ENCODE measurements around the gene SMARCB1. TPM values are rescaled to one million over a fixed set of nuclear protein-coding genes. Genes with fewer than 3 reads are reported as not detected.

SMARCB1 gene
- total RNA-seq, 2 donors from 2014 or later = 136 to 148 TPM

DNA sequence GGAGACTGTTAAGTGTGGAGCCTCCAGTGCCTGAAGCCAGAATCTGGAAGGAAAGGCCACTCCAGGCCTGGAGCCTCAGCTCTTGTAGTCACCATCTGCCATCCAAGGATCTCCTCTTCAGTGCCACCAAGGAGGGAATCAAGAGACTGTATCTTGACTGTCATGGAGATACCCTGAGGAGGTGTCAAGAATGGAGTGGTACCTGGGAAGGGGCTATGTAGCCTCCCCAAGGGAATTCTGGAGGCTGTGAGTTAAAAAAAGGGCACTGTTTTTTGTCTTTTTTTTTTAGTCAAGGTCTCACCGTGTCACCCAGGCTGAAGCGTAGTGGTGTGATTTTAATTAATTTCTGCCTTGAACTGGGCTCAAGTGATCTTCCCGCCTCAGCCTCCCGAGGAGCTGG lies 27.2 kb upstream of the SMARCB1 start:
- H3K4me1 ChIP-seq (ENCODE audit: control insufficient read depth, insufficient read depth, low read length) = no peaks in the 10 kb centered on the region
- TF ChIP-seq, protein P1, sequence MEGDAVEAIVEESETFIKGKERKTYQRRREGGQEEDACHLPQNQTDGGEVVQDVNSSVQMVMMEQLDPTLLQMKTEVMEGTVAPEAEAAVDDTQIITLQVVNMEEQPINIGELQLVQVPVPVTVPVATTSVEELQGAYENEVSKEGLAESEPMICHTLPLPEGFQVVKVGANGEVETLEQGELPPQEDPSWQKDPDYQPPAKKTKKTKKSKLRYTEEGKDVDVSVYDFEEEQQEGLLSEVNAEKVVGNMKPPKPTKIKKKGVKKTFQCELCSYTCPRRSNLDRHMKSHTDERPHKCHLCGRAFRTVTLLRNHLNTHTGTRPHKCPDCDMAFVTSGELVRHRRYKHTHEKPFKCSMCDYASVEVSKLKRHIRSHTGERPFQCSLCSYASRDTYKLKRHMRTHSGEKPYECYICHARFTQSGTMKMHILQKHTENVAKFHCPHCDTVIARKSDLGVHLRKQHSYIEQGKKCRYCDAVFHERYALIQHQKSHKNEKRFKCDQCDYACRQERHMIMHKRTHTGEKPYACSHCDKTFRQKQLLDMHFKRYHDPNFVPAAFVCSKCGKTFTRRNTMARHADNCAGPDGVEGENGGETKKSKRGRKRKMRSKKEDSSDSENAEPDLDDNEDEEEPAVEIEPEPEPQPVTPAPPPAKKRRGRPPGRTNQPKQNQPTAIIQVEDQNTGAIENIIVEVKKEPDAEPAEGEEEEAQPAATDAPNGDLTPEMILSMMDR (conservative IDR thresholded peaks at IDR 0.05) = no peak
- Mint-ChIP-seq H3K4me1 (peaks cover 15% of the 10 kb centered on the region), H3K4me3 (no peak overlapping the region), H3K27ac (no peak overlapping the region), H3K36me3 (ENCODE audit: low read depth) (no peaks in the 10 kb centered on the region), H3K9me3 (no peaks in the 10 kb centered on the region), H3K27me3 (ENCODE audit: insufficient read depth) (peaks cover 12% of the 10 kb centered on the region)
- H3K9ac ChIP-seq (ENCODE audit: extremely low read depth, low read length, poor library complexity, severe bottlenecking) = no peak overlapping the region
- WGBS, 2 experiments (ENCODE audit: insufficient coverage in 1 of 2, insufficient read length in 1 of 2) = 90 to 97% methylated on average over 2 to 4 of the region's 4 CpGs
- DNase-seq = no peak
- no peak overlapping the region for H3K4me3 ChIP-seq (ENCODE audit: low read length)
- H3K27me3 ChIP-seq (ENCODE audit: control insufficient read depth, insufficient read depth, low read length, poor library complexity, severe bottlenecking) = no peaks in the 10 kb centered on the region
- no peaks in the 10 kb centered on the region for H3K36me3 ChIP-seq (ENCODE audit: control insufficient read depth, insufficient read depth, low read length)
- no peaks in the 10 kb centered on the region for H3K9me3 ChIP-seq (ENCODE audit: control insufficient read depth, low read length)
- no peak overlapping the region for H3K27ac ChIP-seq (ENCODE audit: low read depth, low read length)

DNA sequence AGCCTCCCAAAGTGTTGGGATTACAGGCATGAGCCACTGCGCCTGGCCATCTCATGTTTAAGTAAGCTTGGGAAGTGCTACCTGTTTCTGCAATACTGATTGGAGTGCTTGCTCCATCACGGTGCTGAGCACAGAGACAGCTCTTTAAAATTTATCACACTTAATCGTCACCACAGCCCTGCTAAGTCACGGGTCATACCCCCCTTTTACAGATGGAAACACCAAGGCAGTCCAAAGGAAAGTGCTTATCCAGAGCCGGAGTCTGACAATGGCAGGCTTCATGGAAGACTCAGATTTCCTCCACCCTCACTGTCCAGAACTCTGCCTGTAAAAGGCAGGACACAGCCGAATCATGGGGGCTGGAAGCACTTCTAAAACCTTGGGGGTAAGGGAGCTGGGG lies 26.7 kb upstream of the SMARCB1 start:
- no peaks in the 10 kb centered on the region for H3K9me3 ChIP-seq (ENCODE audit: control insufficient read depth, low read length)
- H3K27ac ChIP-seq (ENCODE audit: low read depth, low read length) = no peak overlapping the region
- 86 to 89% methylated on average over 4 to 6 of the region's 6 CpGs for WGBS, 2 experiments (ENCODE audit: insufficient coverage in 1 of 2, insufficient read length in 1 of 2)
- H3K9ac ChIP-seq (ENCODE audit: extremely low read depth, low read length, poor library complexity, severe bottlenecking) = no peak overlapping the region
- Mint-ChIP-seq H3K27ac (no peak overlapping the region), H3K9me3 (no peaks in the 10 kb centered on the region), H3K36me3 (ENCODE audit: low read depth) (no peaks in the 10 kb centered on the region), H3K4me3 (no peak overlapping the region), H3K27me3 (ENCODE audit: insufficient read depth) (peaks cover 12% of the 10 kb centered on the region), H3K4me1 (peaks cover 15% of the 10 kb centered on the region)
- H3K4me1 ChIP-seq (ENCODE audit: control insufficient read depth, insufficient read depth, low read length) = no peaks in the 10 kb centered on the region
- no peaks in the 10 kb centered on the region for H3K27me3 ChIP-seq (ENCODE audit: control insufficient read depth, insufficient read depth, low read length, poor library complexity, severe bottlenecking)
- H3K36me3 ChIP-seq (ENCODE audit: control insufficient read depth, insufficient read depth, low read length) = no peaks in the 10 kb centered on the region
- H3K4me3 ChIP-seq (ENCODE audit: low read length) = no peak overlapping the region
- DNase-seq = no peak
- TF ChIP-seq, protein P1 (conservative IDR thresholded peaks at IDR 0.05) = no peak

DNA sequence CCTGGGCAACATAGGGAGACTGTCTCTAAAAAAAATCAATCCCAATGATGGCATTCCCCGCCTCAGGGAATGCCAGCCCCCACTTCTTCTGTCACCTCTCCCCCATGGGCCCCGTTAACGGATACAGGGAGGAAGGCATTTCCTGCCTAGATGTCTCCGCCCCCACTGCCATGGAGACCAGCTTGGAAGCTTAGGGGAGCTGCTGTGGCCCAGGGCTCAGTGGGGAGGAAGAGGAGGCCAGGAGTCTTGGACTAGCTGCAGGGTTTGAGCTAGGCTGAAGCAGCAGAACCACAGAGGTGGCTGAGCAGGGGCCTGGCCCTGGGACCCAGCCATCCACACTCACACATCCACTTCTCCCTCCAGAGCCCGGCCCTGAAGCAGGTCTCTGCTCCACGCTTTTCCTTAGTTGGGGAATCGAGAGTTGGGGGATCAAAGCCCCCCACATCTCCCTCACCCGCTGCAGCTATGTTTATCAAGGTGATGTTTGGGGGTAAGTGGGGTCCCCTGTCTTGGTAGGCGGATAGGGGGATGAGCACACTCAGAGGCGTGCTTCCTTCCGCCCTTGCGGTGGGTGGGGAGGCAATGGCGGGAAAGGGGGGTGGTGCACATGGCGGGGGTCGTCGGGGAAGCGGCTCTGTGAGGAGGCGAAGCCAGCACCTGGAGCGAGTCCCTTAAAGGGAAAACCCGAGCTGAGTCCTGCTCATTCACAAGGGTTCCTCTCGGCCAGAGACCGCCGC lies 23.8 kb upstream of the SMARCB1 start, which contains the start of gene C22orf15:
TSS of gene C22orf15 (plus strand) at position 149 of the 737 bp plus-strand sequence. CDS start at position 466, 317 bp downstream.
- Mint-ChIP-seq H3K4me1 (peaks cover 11% of the 10 kb centered on the region), H3K27me3 (ENCODE audit: insufficient read depth) (peaks cover 12% of the 10 kb centered on the region), H3K9me3 (no peaks in the 10 kb centered on the region), H3K27ac (no peak within 1 kb of the TSS), H3K4me3 (peak within 1 kb of the TSS; percentile 38), H3K36me3 (ENCODE audit: low read depth) (no peaks in the 10 kb centered on the region)
- Histone ChIP-seq H3K4me3 (ENCODE audit: low read length) (no peak within 1 kb of the TSS), H3K27me3 (ENCODE audit: control insufficient read depth, insufficient read depth, low read length, poor library complexity, severe bottlenecking) (no peaks in the 10 kb centered on the region), H3K36me3 (ENCODE audit: control insufficient read depth, insufficient read depth, low read length) (peaks cover 4% of the 10 kb centered on the region), H3K4me1 (ENCODE audit: control insufficient read depth, insufficient read depth, low read length) (no peaks in the 10 kb centered on the region), H3K9me3 (ENCODE audit: control insufficient read depth, low read length) (no peaks in the 10 kb centered on the region), H3K27ac (ENCODE audit: low read depth, low read length) (peak within 1 kb of the TSS; percentile 18), H3K9ac (ENCODE audit: extremely low read depth, low read length, poor library complexity, severe bottlenecking) (no peak within 1 kb of the TSS)
- peak; percentile 81 for DNase-seq
- TF ChIP-seq, protein P1 (conservative IDR thresholded peaks at IDR 0.05) = no peak
- WGBS, 2 experiments (ENCODE audit: insufficient coverage in 1 of 2, insufficient read length in 1 of 2) = 82 to 86% methylated on average over 15 to 17 of the region's 23 CpGs

All from endodermal cell (in vitro differentiated cells).